ENCODE measurements around the gene ANGPTL7. TPM values are rescaled to one million over a fixed set of nuclear protein-coding genes. Genes with fewer than 3 reads are reported as not detected.
A peak's percentile ranks its signal among the peaks of the same experiment; 100 is the strongest.

ANGPTL7 gene
- total RNA-seq, 1 donor from 2014 or later = 1.1 TPM

- H3K27ac ChIP-seq (replicated peaks) = no peak overlapping the region
- TF ChIP-seq, protein P1, sequence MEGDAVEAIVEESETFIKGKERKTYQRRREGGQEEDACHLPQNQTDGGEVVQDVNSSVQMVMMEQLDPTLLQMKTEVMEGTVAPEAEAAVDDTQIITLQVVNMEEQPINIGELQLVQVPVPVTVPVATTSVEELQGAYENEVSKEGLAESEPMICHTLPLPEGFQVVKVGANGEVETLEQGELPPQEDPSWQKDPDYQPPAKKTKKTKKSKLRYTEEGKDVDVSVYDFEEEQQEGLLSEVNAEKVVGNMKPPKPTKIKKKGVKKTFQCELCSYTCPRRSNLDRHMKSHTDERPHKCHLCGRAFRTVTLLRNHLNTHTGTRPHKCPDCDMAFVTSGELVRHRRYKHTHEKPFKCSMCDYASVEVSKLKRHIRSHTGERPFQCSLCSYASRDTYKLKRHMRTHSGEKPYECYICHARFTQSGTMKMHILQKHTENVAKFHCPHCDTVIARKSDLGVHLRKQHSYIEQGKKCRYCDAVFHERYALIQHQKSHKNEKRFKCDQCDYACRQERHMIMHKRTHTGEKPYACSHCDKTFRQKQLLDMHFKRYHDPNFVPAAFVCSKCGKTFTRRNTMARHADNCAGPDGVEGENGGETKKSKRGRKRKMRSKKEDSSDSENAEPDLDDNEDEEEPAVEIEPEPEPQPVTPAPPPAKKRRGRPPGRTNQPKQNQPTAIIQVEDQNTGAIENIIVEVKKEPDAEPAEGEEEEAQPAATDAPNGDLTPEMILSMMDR (IDR thresholded peaks at IDR 0.05; ENCODE audit: borderline replicate concordance) = no peak
- intact Hi-C loops (cut with micrococcal nuclease) = no loop called here
- DNase-seq = no peak
- H3K27me3 ChIP-seq (ENCODE audit: low read depth) = no peaks in the 10 kb centered on the region
- H3K4me3 ChIP-seq = no peak overlapping the region
- H3K36me3 ChIP-seq = peaks cover 12% of the 10 kb centered on the region
- no peaks in the 10 kb centered on the region for H3K9me3 ChIP-seq (replicated peaks)
- H3K4me1 ChIP-seq = peaks cover 11% of the 10 kb centered on the region
Measured at GRCh38 chr1:11169202-11169601, 20.0 kb upstream of the ANGPTL7 start.

GRCh38 chr1:11170102-11170501, 19.1 kb upstream of the ANGPTL7 start:
- Histone ChIP-seq H3K4me3 (no peak overlapping the region), H3K27ac (replicated peaks) (no peak overlapping the region), H3K4me1 (peaks cover 14% of the 10 kb centered on the region), H3K27me3 (ENCODE audit: low read depth) (no peaks in the 10 kb centered on the region), H3K9me3 (replicated peaks) (no peaks in the 10 kb centered on the region), H3K36me3 (peaks cover 12% of the 10 kb centered on the region)
- DNase-seq = no peak
- intact Hi-C loops (cut with micrococcal nuclease) = no loop called here
- TF ChIP-seq, protein P1 (IDR thresholded peaks at IDR 0.05; ENCODE audit: borderline replicate concordance) = no peak

DNA sequence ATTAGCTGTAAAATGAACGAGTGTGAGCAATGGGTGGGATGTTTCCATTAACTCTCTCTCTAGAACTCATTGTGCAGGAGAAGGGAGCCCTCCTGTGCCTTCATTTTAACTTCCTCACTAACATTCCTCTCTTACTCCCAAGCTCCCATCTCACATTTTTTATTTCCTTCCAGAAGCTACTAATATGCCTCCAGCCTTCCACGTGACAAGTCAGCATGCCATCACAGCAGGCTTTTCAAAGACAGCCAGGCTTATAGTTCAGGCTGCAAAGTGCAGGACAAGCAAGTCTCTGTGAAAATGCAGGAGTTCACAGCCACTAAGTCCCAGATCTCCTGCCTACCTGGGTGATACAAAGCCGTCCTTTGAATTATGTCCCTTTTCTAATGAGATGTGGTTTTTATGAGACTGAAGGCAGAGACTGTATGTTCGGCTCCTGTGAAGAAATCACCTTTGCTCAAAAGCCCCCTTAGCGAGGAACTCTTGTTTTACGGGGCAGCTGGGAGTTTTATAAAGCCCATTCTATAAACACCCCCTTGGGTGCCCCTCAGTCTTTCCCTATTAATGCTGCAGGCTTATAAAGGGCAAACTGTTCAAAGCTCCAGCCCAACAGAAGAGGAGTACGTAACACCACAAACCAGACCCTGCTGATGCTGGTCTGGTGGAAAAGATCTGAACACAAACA, 14.8 kb upstream of the ANGPTL7 start:
- H3K36me3 ChIP-seq = no peaks in the 10 kb centered on the region
- no peak overlapping the region for H3K4me3 ChIP-seq
- intact Hi-C loops (cut with micrococcal nuclease) = no loop called here
- DNase-seq = no peak
- TF ChIP-seq, protein P1 (IDR thresholded peaks at IDR 0.05; ENCODE audit: borderline replicate concordance) = no peak
- peaks cover 56% of the 10 kb centered on the region for H3K4me1 ChIP-seq
- no peaks in the 10 kb centered on the region for H3K27me3 ChIP-seq (ENCODE audit: low read depth)
- no peaks in the 10 kb centered on the region for H3K9me3 ChIP-seq (replicated peaks)
- H3K27ac ChIP-seq (replicated peaks) = no peak overlapping the region

- no peaks in the 10 kb centered on the region for H3K27me3 ChIP-seq (ENCODE audit: low read depth)
- no peaks in the 10 kb centered on the region for H3K9me3 ChIP-seq (replicated peaks)
- H3K36me3 ChIP-seq = no peaks in the 10 kb centered on the region
- TF ChIP-seq, protein P1 (IDR thresholded peaks at IDR 0.05; ENCODE audit: borderline replicate concordance) = no peak
- H3K4me1 ChIP-seq = peaks cover 56% of the 10 kb centered on the region
- no peak for DNase-seq
- no peak overlapping the region for H3K4me3 ChIP-seq
- peak overlapping the region; percentile 62 for H3K27ac ChIP-seq (replicated peaks)
- intact Hi-C loops (cut with micrococcal nuclease) = no loop called here
Measured at GRCh38 chr1:11175461-11175860, 13.7 kb upstream of the ANGPTL7 start.

GRCh38 chr1:11176081-11176706, 13.0 kb upstream of the ANGPTL7 start:
- intact Hi-C loops (cut with micrococcal nuclease) = no loop called here
- peaks cover 56% of the 10 kb centered on the region for H3K4me1 ChIP-seq
- H3K27ac ChIP-seq (replicated peaks) = peak overlapping the region; percentile 62
- no peak overlapping the region for H3K4me3 ChIP-seq
- peak; percentile 37 for DNase-seq
- H3K27me3 ChIP-seq (ENCODE audit: low read depth) = no peaks in the 10 kb centered on the region
- H3K36me3 ChIP-seq = no peaks in the 10 kb centered on the region
- H3K9me3 ChIP-seq (replicated peaks) = no peaks in the 10 kb centered on the region
- TF ChIP-seq, protein P1 (IDR thresholded peaks at IDR 0.05; ENCODE audit: borderline replicate concordance) = no peak
